ENCODE results near the gene PADI2. TPM values are rescaled to one million over a fixed set of nuclear protein-coding genes. Genes with fewer than 3 reads are reported as not detected.

The PADI2 gene
- total and polyA plus RNA-seq, 2 of the 8 experiments (the other 6 are each of a cell fraction or from before 2014, with no cell fraction given), result 1.6 to 7.5 TPM

- Histone ChIP-seq H2BK5ac (ENCODE audit: low read depth, low read length) (no peak overlapping the region), H3K4ac (replicated peaks; ENCODE audit: insufficient read length, low read depth, low read length) (no peak overlapping the region), H2AFZ (ENCODE audit: low read length) (no peak overlapping the region)
- TF ChIP-seq ATF3 (IDR thresholded peaks at IDR 0.05; ENCODE audit: insufficient read depth, low read depth, low read length) (no peak), TBP (IDR thresholded peaks at IDR 0.05; ENCODE audit: low read depth, low read length) (no peak), ASH2L (IDR thresholded peaks at IDR 0.05; ENCODE audit: low read length) (no peak), EGR1 (IDR thresholded peaks at IDR 0.05; ENCODE audit: borderline replicate concordance, low read depth, low read length) (no peak), EZH2 (IDR thresholded peaks at IDR 0.05; ENCODE audit: low read depth, low read length, severe bottlenecking) (no peak), KDM5A (IDR thresholded peaks at IDR 0.05; ENCODE audit: low read length) (no peak), SIN3A (conservative IDR thresholded peaks at IDR 0.05 in 1 of 2, IDR thresholded peaks at IDR 0.05 in 1 of 2; ENCODE audit: low read depth in 1 of 2, low read length in 2 of 2) (no peak), TAF7 (optimal IDR thresholded peaks at IDR 0.05; ENCODE audit: borderline replicate concordance, low read depth, low read length) (no peak), E2F6 (IDR thresholded peaks at IDR 0.05) (no peak), RBBP5 (IDR thresholded peaks at IDR 0.05; ENCODE audit: borderline replicate concordance, low read depth, low read length) (no peak), USF2 (IDR thresholded peaks at IDR 0.05; ENCODE audit: low read length) (no peak), NRF1 (IDR thresholded peaks at IDR 0.05; ENCODE audit: low read depth, low read length) (no peak)
Observed at GRCh38 chr1:17086751-17087150, 32.5 kb downstream of the PADI2 start.

More at GRCh38 chr1:17086751-17087150, 32.5 kb downstream of the PADI2 start:
- H2BK20ac ChIP-seq (ENCODE audit: low read length), result no peak overlapping the region
- H3K4me1 ChIP-seq (replicated peaks in 1 of 4; ENCODE audit: control insufficient read depth in 3 of 4, insufficient read depth in 4 of 4, low read length in 3 of 4), result no peaks in the 10 kb centered on the region
- H4K91ac ChIP-seq (replicated peaks; ENCODE audit: insufficient read length, low read length), result no peak overlapping the region
- H2BK15ac ChIP-seq (ENCODE audit: low read length), result no peak overlapping the region
- H3K9ac ChIP-seq (replicated peaks in 1 of 4; ENCODE audit: extremely low read depth in 1 of 4, low read depth in 3 of 4, low read length in 3 of 4), result no peak overlapping the region
- H3K27ac ChIP-seq (ENCODE audit: low read depth, low read length), result no peak overlapping the region
- no peaks in the 10 kb centered on the region for H3K79me2 ChIP-seq (ENCODE audit: control insufficient read depth in 1 of 2, insufficient read depth in 2 of 2, low read length in 2 of 2)
- no peak overlapping the region for H3K14ac ChIP-seq (ENCODE audit: insufficient read length)
- H2BK120ac ChIP-seq (replicated peaks; ENCODE audit: low read depth, low read length), result no peak overlapping the region
- H3K56ac ChIP-seq (replicated peaks; ENCODE audit: insufficient read length, low read depth, low read length), result no peak overlapping the region
- H4K20me1 ChIP-seq (replicated peaks in 1 of 2; ENCODE audit: control insufficient read depth in 1 of 2, insufficient read depth in 2 of 2, low read length in 2 of 2), result peaks cover 0 to 1% of the 10 kb centered on the region in 2 experiments
- no peak overlapping the region for H3K4me2 ChIP-seq (ENCODE audit: insufficient read depth in 1 of 2, low read depth in 2 of 2, low read length in 2 of 2)
- WGBS, 2 experiments (ENCODE audit: extremely low coverage in 1 of 2, insufficient coverage in 1 of 2, insufficient read length in 1 of 2, insufficient replicate concordance in 2 of 2, low coverage in 1 of 2, low lambda C conversion rate in 2 of 2, missing lambda C conversion rate in 1 of 2), result 91% methylated on average over 6 of the region's 6 CpGs; no CpG with 5 or more reads in 1 of the 2 experiments
- no peak overlapping the region for H2AK5ac ChIP-seq (ENCODE audit: low read depth, low read length)
- POLR2A ChIA-PET (ENCODE audit: partially characterized antibody), result no interaction called here
- H3K23me2 ChIP-seq (ENCODE audit: low read depth, low read length), result no peaks in the 10 kb centered on the region
- no peaks in the 10 kb centered on the region for H3K9me3 ChIP-seq (ENCODE audit: insufficient read depth in 2 of 2, low read depth in 1 of 2, low read length in 1 of 2)
- CTCF ChIA-PET (ENCODE audit: partially characterized antibody), result interaction anchor here (0.8 to 1.7 kb wide), 2 partner anchors 11 kb away, joined by 4 to 6 read pairs; no protein-coding TSS in a partner anchor
- no peak for DNase-seq (ENCODE audit: low read depth in 1 of 2, low spot score in 2 of 2)
- H3K18ac ChIP-seq (ENCODE audit: extremely low read depth, low read length), result no peak overlapping the region
- 0 out of 2 replicates have a peak overlapping the region, but pooled peaks have one; percentile 15 for H4K8ac ChIP-seq (ENCODE audit: extremely low read depth, insufficient read depth, low read length)
- no peak overlapping the region for H4K5ac ChIP-seq (ENCODE audit: insufficient read length, low read depth, low read length)
- no peak overlapping the region for H2BK12ac ChIP-seq (ENCODE audit: low read depth, low read length)
- H3K27me3 ChIP-seq (replicated peaks in 1 of 4; ENCODE audit: control insufficient read depth in 3 of 4, extremely low read depth in 1 of 4, insufficient read depth in 3 of 4, low read length in 3 of 4), result no peaks in the 10 kb centered on the region
- H3K79me1 ChIP-seq (ENCODE audit: low read depth, low read length), result no peaks in the 10 kb centered on the region
- no peak overlapping the region for H3K4me3 ChIP-seq (ENCODE audit: extremely low read depth in 1 of 4, insufficient read depth in 2 of 4, low read depth in 3 of 4, low read length in 4 of 4)
- no peak for FAIRE-seq
- no peak overlapping the region for H3K23ac ChIP-seq (ENCODE audit: insufficient read length)
- no peaks in the 10 kb centered on the region for H3K36me3 ChIP-seq (ENCODE audit: control insufficient read depth in 2 of 4, insufficient read depth in 4 of 4, low read length in 3 of 4)
